Posterior cingulate gyrus (tissue), 11 donors: ENCODE measurements around the gene GCNT1.
A peak's percentile ranks its signal among the peaks of the same experiment; 100 is the strongest.
"Not testable (repeated sequence)": the region's sequence is repeated elsewhere in the genome, so short reads cannot be mapped to it uniquely, and the experiment has no call there.

ENCODE experiments used
- DNase-seq, 10 donors: peaks; one replicate each; pipeline versions ENCODE4 v3.0.0 to v3.0.0-alpha.2; 2020 to 2021; ENCODE audit warnings: mixed read lengths in 3 of 10
- intact Hi-C: fragments of 100-400 bp; cut with DNase I; formaldehyde crosslinking; loops from one replicate; pipeline ENCODE4 v1.15.1; 2023

GCNT1 gene

GRCh38 chr9:76530458-76531110 lies 71.6 kb downstream of the GCNT1 start:
- intact Hi-C loops = no loop called here
- no peak for DNase-seq

- no peak for DNase-seq
- intact Hi-C loops = no loop called here
These were observed 72.3 kb downstream of the GCNT1 start for GRCh38 chr9:76531231-76531780.

DNA sequence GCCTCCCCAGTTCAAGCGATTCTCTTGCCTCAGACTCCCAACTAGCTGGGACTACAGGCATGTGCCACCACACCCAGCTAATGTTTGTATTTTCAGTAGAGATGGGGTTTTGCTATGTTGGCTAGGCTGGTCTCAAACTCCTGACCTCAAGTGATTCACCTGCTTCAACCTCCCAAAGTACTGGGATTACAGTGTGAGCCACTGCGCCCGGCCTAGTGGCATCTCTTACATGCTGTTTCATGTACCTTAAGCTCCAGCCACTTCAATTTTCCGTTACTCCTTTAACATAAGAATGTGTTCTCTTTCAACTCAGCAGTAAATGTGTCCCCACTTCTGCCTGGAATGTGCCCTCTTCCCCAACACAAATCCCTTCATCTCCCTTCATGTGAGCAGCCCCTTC lies 73.9 kb downstream of the GCNT1 start:
- DNase-seq, intact Hi-C loops: not testable (repeated sequence)

- intact Hi-C loops = no loop called here
- DNase-seq = no peak
These were observed 75.0 kb downstream of the GCNT1 start for GRCh38 chr9:76534026-76534425.

DNA sequence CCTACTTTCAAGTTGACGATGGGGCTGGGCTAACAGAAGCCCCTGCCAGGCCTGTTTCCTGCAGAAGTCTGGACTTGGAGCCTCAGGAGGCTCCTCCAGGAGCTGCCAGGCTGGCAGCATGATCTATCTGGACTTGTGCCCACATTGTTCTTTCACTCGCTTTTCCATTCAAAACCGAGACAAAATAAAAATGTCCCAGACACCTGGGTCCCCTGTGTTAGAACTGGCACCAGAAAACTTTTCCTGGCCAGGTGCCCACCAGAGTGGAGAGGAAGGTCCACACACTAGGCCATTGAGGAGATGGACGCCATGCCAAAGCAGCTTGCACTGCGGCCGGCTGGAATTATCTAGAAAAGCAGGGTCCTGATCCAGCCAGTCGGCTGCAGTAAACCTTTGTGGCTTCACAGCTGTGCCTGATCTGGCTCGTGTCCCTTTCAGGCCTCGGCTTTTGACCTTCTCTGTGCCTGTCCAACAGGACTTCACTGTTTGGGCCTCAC lies 78.2 kb downstream of the GCNT1 start:
- intact Hi-C loops = no loop called here

GRCh38 chr9:76539180-76539579 lies 80.2 kb downstream of the GCNT1 start:
- intact Hi-C loops = no loop called here
- DNase-seq = no peak

More for the DNA sequence above, 78.2 kb downstream of the GCNT1 start:
- peak in 3 of 10 donors; percentile 28 to 72 (median 70) for DNase-seq

DNA sequence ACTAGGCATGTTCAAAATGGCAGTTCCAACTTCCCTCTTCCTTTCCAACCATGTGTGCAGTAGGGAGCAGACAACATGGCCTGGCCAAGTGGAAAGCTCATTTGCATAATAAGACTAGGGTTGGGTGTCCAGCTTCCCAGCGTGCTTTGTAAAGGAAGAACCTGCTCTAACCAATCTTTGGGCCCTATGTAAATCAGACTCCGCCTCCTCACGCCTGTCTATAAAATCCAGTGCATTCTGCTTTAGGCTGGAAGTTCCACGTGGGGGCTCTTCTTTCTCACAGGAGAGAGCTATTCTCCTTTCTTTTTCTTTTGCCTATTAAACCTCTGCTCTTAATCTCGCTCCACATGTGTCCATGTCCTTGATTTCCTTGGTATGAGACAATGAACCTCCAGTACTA lies 83.4 kb downstream of the GCNT1 start:
- DNase-seq = no peak
- intact Hi-C loops = no loop called here

- intact Hi-C loops = no loop called here
- DNase-seq = no peak
These were observed 86.2 kb downstream of the GCNT1 start for GRCh38 chr9:76545191-76545590.

GRCh38 chr9:76552181-76552580 lies 93.2 kb downstream of the GCNT1 start:
- intact Hi-C loops = no loop called here
- no peak for DNase-seq

DNA sequence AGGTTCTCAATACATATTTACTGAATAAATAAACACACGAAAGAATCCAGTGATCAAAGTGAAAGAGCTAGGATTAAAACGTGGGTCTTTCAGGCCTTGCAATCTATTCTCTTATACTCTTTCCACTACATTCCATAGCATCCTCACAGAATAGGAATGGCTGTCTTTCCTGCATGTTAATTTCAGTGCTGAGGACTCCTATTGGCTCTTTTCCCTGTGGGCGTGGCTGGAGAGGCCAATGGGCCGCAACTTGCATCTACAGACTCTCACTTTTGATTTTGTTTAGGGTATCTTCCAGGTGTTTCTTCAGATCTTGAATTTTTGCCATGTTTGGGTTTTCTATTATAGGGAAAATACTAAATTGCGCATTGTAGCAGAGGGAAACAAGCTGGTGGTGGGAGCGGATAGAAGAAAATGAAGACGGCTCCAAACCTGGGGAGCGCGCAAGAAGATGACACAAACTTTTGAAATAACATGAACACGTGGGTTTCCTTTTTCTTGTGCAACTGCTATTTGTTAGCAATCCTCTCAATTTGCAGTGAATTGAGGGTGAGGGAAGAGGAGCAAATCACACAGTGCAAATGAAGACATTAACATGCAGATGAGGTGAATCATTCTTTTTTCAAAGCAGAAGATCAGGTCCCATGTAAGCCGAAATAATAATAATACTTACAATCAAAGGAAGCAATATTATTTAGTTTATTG lies 93.9 kb downstream of the GCNT1 start:
- no peak for DNase-seq
- intact Hi-C loops = no loop called here

DNA sequence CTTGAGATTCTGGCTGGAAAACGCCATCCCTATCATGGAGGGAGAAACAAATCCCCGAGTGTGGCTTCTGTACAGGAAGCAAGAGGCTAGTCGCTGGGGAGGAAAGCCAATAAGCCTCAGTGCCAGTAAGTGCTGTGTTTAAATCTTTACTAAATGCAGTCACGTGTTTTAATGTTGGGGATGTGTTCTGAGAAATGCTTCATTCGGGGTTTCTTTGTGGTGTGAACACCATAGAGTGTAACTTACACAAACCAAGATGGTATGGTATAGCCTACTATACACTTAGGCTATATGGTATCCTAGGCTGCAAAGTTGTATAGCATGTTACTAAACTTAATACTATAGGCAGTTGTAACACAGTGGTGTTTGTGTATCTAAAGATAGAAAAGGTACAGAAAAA lies 94.7 kb downstream of the GCNT1 start:
- intact Hi-C loops = no loop called here
- no peak for DNase-seq
